GM12878 (cell line): ENCODE results near the gene UNK. TPM values are rescaled to one million over a fixed set of nuclear protein-coding genes. Genes with fewer than 3 reads are reported as not detected.

ENCODE experiments used
- ATAC-seq: fragments of 200-7000 bp; cut with Tn5 transposase; 3 replicates; pipeline ENCODE4 v1.9.1; 2020; ENCODE audit warnings: mild to moderate bottlenecking, moderate library complexity
- BruUV-seq: library from RNA; stranded (reverse); fragments of 400-500 nt; replicated peaks from 2 replicates; lab custom pipeline; 2021; lab: Mats Ljungman, UMichigan
- CTCF ChIA-PET: fragments of 300-600 bp; sonication (Branson Sonifier 250); formaldehyde crosslinking; extraction: SDS; loops from one replicate; lab custom pipeline; 2021; ENCODE audit warnings: inconsistent platforms; lab: Yijun Ruan, JAX
- POLR2A ChIA-PET: fragments of 350-600 bp; formaldehyde crosslinking; extraction: SDS; loops from one replicate; lab custom pipeline; 2021; ENCODE audit warnings: inconsistent platforms; lab: Charles Lee
- RAD21 ChIA-PET: fragments of 300-600 bp; sonication (Branson Sonifier 250); formaldehyde crosslinking; loops from one replicate; lab custom pipeline; 2023; ENCODE audit warnings: antibody characterized with exemption; ENCODE audit not compliant: unreplicated experiment; lab: Charles Lee
- SMC1A ChIA-PET: fragments of 300-600 bp; sonication (Branson Sonifier 250); formaldehyde crosslinking; loops from one replicate; lab custom pipeline; 2023; ENCODE audit not compliant: unreplicated experiment, uncharacterized antibody; lab: Charles Lee
- DNase-seq: peaks from one replicate; pipeline ENCODE4 v3.0.0-alpha.2; 2011; ENCODE audit warnings: low read depth, low spot score
- FAIRE-seq: peaks from 3 replicates; lab custom pipeline; 2011; peaks lifted over from hg19 to GRCh38; lab: Jason Lieb, UNC
- H2AFZ ChIP-seq: 2 replicates; pipeline ENCODE4 v1.6.0; 2011; ENCODE audit warnings: low read depth, low read length, control low read depth; ENCODE audit not compliant: control insufficient read depth
- H3K27ac ChIP-seq: 2 replicates; pipeline ENCODE4 v1.5.1; 2011; ENCODE audit warnings: control low read depth; ENCODE audit not compliant: control insufficient read depth, insufficient read depth
- H3K27me3 ChIP-seq, 2 experiments: replicated peaks in 1 of 2; 2 replicates each; pipeline versions ENCODE4 v1.6.0 to v1.6.1; 2011; ENCODE audit warnings: low read length in 1 of 2; ENCODE audit not compliant: control insufficient read depth in 2 of 2, insufficient read depth in 2 of 2
- H3K36me3 ChIP-seq, 2 experiments: 2 replicates each; pipeline ENCODE4 v1.5.1; 2011; ENCODE audit warnings: low read length in 1 of 2; ENCODE audit not compliant: control insufficient read depth in 2 of 2, insufficient read depth in 2 of 2
- H3K4me1 ChIP-seq: 2 replicates; pipeline ENCODE4 v1.6.1; 2011; ENCODE audit warnings: mild to moderate bottlenecking, low read length, moderate library complexity, mixed read lengths; ENCODE audit not compliant: control insufficient read depth, insufficient read depth
- H3K4me2 ChIP-seq: 2 replicates; pipeline ENCODE4 v1.6.0; 2011; ENCODE audit warnings: control low read depth; ENCODE audit not compliant: control insufficient read depth, insufficient read depth
- H3K4me3 ChIP-seq: fragments of 200-600 bp; sonication (generic); 2 replicates; pipeline ENCODE4 v1.5.1; 2016
- H3K79me2 ChIP-seq: 2 replicates; pipeline ENCODE4 v1.6.0; 2011; ENCODE audit warnings: low read length; ENCODE audit not compliant: control insufficient read depth, insufficient read depth
- H3K9ac ChIP-seq: 2 replicates; pipeline ENCODE4 v1.8.0; 2011; ENCODE audit warnings: low read length, control low read depth, mixed read lengths; ENCODE audit not compliant: control insufficient read depth, insufficient read depth
- H3K9me3 ChIP-seq: replicated peaks from 3 replicates; pipeline ENCODE4 v1.5.1; 2011; ENCODE audit warnings: mild to moderate bottlenecking, low read length; ENCODE audit not compliant: control insufficient read depth, insufficient read depth
- H4K20me1 ChIP-seq: 2 replicates; pipeline ENCODE4 v1.6.0; 2011; ENCODE audit not compliant: control insufficient read depth, insufficient read depth
- ATF3 ChIP-seq: IDR thresholded peaks from 2 replicates; pipeline ENCODE4 v1.6.1; 2011; ENCODE audit warnings: low read depth, mild to moderate bottlenecking, low read length, moderate library complexity, borderline replicate concordance; ENCODE audit errors: extremely low read depth
- BCLAF1 ChIP-seq: fragments of 450-650 bp; IDR thresholded peaks from 2 replicates; pipeline ENCODE4 v1.6.1; 2017; ENCODE audit warnings: antibody characterized with exemption, mild to moderate bottlenecking, moderate library complexity
- CBX3 ChIP-seq: fragments of 200-600 bp; sonication (generic); IDR thresholded peaks from 2 replicates; pipeline ENCODE4 v1.6.1; 2016; ENCODE audit warnings: low read depth, borderline replicate concordance
- CHD4 ChIP-seq: fragments of 200-600 bp; sonication (generic); IDR thresholded peaks from 2 replicates; pipeline ENCODE4 v1.6.1; 2016; ENCODE audit warnings: mild to moderate bottlenecking
- EGR1 ChIP-seq, 2 experiments: IDR thresholded peaks; 1 replicate in 1 of 2; 2 replicates in 1 of 2; pipeline ENCODE4 v1.6.1; 2011 to 2012; ENCODE audit warnings: low read depth in 2 of 2, low read length in 2 of 2, borderline replicate concordance in 1 of 2, mild to moderate bottlenecking in 1 of 2, moderate library complexity in 1 of 2
- ELK1 ChIP-seq: IDR thresholded peaks from 2 replicates; pipeline ENCODE4 v1.6.1; 2012; ENCODE audit warnings: low read depth, low read length, improper control_type of control experiment
- NFXL1 ChIP-seq: fragments of 450-650 bp; IDR thresholded peaks from 2 replicates; pipeline ENCODE4 v1.6.1; 2017; ENCODE audit warnings: antibody characterized with exemption, mild to moderate bottlenecking, borderline replicate concordance
- NFYA ChIP-seq: IDR thresholded peaks from 2 replicates; pipeline ENCODE4 v1.6.1; 2011; ENCODE audit warnings: low read depth, mild to moderate bottlenecking, low read length, improper control_type of control experiment, borderline replicate concordance
- NR2C1 ChIP-seq: fragments of 450-650 bp; IDR thresholded peaks from 2 replicates; pipeline ENCODE4 v1.6.1; 2017; ENCODE audit warnings: antibody characterized with exemption, mild to moderate bottlenecking, moderate library complexity
- RAD21 ChIP-seq: IDR thresholded peaks from 2 replicates; pipeline ENCODE4 v1.6.1; 2011; ENCODE audit warnings: mild to moderate bottlenecking, low read depth, low read length, moderate library complexity; ENCODE audit not compliant: insufficient read depth
- RUNX3 ChIP-seq: IDR thresholded peaks from 2 replicates; pipeline ENCODE4 v1.6.1; 2012; ENCODE audit warnings: low read length, inconsistent platforms
- STAT1 ChIP-seq: fragments of 450-650 bp; conservative IDR thresholded peaks from 2 replicates; pipeline ENCODE4 v1.6.1; 2014; ENCODE audit warnings: antibody characterized with exemption, mild to moderate bottlenecking
- TAF1 ChIP-seq: IDR thresholded peaks from 2 replicates; pipeline ENCODE4 v1.6.1; 2011; ENCODE audit warnings: mild to moderate bottlenecking, low read depth, low read length, borderline replicate concordance
- ZNF217 ChIP-seq: fragments of 450-650 bp; IDR thresholded peaks from 2 replicates; pipeline ENCODE4 v1.6.1; 2017; ENCODE audit warnings: antibody characterized with exemption, mild to moderate bottlenecking
- ZZZ3 ChIP-seq: IDR thresholded peaks from 2 replicates; pipeline ENCODE4 v1.6.1; 2011; ENCODE audit warnings: low read depth; ENCODE audit not compliant: control insufficient read depth, insufficient read length
- WGBS: methylation state at CpG from one replicate; pipeline ENCODE4 v1.1.6; 2016; ENCODE audit warnings: low lambda C conversion rate; ENCODE audit not compliant: insufficient replicate concordance, insufficient coverage; ENCODE audit errors: missing lambda C conversion rate; 5-methylcytosine and 5-hydroxymethylcytosine counted together
- in situ Hi-C: fragments of 300-500 bp; cut with MboI; formaldehyde crosslinking; loops from 9 replicates; pipeline ENCODE4 v1.14.3; 2018; ENCODE audit warnings: mixed read lengths
- intact Hi-C: fragments of 100-400 bp; cut with micrococcal nuclease; formaldehyde crosslinking; loops from one replicate; pipeline ENCODE4 v1.14.2; 2022; ENCODE audit not compliant: unreplicated experiment
- polyA plus RNA-seq, 11 experiments: library from polyadenylated mRNA; depleted of rRNA in 4 of 11; unstranded in 6 of 11; stranded (reverse) in 5 of 11; fragments of >200 nt; fragmentation: Nextera tagmentation in 4 of 11; fragmentation: Illumina TruSeq in 1 of 11; extraction: Ambion mirVana in 4 of 11; extraction: Trizol in 1 of 11; gene quantifications; 1 replicate in 1 of 11; 2 replicates in 10 of 11; pipeline versions ENCODE4 v1.2.1 to v1.2.3, GENCODE V29; 2011 to 2016; ENCODE audit warnings: inconsistent platforms in 2 of 11, missing spikeins in 2 of 11, low read depth in 1 of 11
- total RNA-seq, 4 experiments: library from RNA; depleted of rRNA in 3 of 4; stranded (reverse); fragments of >200 nt in 3 of 4; fragmentation: Illumina TruSeq in 1 of 4; extraction: Trizol in 1 of 4; gene quantifications; 2 replicates each; pipeline versions ENCODE4 v1.2.1 to v1.2.3, GENCODE V29; 2013 to 2021

Gene UNK
- total and polyA plus RNA-seq, 10 of the 15 experiments (the other 5 are each of a cell fraction or from before 2014, with no cell fraction given) = 8.9 to 34.5 (median 27.3) TPM

GRCh38 chr17:75752405-75752709, 32.2 kb upstream of the UNK start:
- ChIA-PET RAD21 (interaction anchor here (0.6 to 2.5 kb wide), 6 partner anchors 31 to 144 kb away, joined by 3 to 24 read pairs (median 9); partner anchors contain the start of genes SMIM5 and TRIM65), POLR2A (interaction anchor here (1.6 to 2.1 kb wide), 4 partner anchors 12 to 106 kb away, joined by 5 to 13 read pairs (median 10); partner anchors contain the start of gene GALK1), SMC1A (interaction anchor here (1.0 to 1.8 kb wide), 3 partner anchors 14 to 57 kb away, joined by 3 to 6 read pairs (median 5); no protein-coding TSS in a partner anchor), CTCF (interaction anchor here (1.1 to 10.6 kb wide), 19 partner anchors 9 to 150 kb away, joined by 3 to 164 read pairs (median 15); partner anchors contain the start of genes GALK1, SMIM5, UNC13D and WBP2)
- ATAC-seq = no peak
- no peak overlapping the region for H3K4me3 ChIP-seq
- H3K27me3 ChIP-seq = no peaks in the 10 kb centered on the region
- no peak overlapping the region for H3K27ac ChIP-seq
- in situ Hi-C loops (no loop called here), intact Hi-C loops (loop anchor here (5.0 kb wide), 1 partner anchor 325 kb away; no protein-coding TSS in a partner anchor)
- no peak overlapping the region for H2AFZ ChIP-seq
- DNase-seq = no peak
- peaks cover 10% of the 10 kb centered on the region for H3K4me1 ChIP-seq
- no peak for FAIRE-seq
- H3K79me2 ChIP-seq = no peaks in the 10 kb centered on the region
- BruUV-seq = no TSS peak
- H3K9ac ChIP-seq = no peak overlapping the region
- TF ChIP-seq RUNX3 (no peak), NR2C1 (no peak), CHD4 (no peak), RAD21 (no peak), BCLAF1 (no peak), EGR1 (IDR thresholded peaks at IDR 0.05; ENCODE audit: borderline replicate concordance in 1 of 2, low read depth in 2 of 2, low read length in 2 of 2) (no peak), NFYA (no peak), ATF3 (no peak), ZNF217 (no peak), ZZZ3 (no peak), TAF1 (no peak), NFXL1 (no peak), CBX3 (no peak), STAT1 (no peak), ELK1 (no peak)
- no peaks in the 10 kb centered on the region for H3K9me3 ChIP-seq
- H4K20me1 ChIP-seq = no peaks in the 10 kb centered on the region; the same call in 1 of the 2 replicates
- WGBS = 83% methylated on average over 10 of the region's 10 CpGs
- H3K36me3 ChIP-seq = no peaks in the 10 kb centered on the region
- H3K4me2 ChIP-seq = no peak overlapping the region
